Smooth muscle cell (in vitro differentiated cells): ENCODE measurements around the gene PNMT. TPM values are rescaled to one million over a fixed set of nuclear protein-coding genes. Genes with fewer than 3 reads are reported as not detected.

Experiments
- DNase-seq: peaks from one replicate; lab custom pipeline; 2025; ENCODE audit not compliant: unreplicated experiment; lab: John Stamatoyannopoulos, UW
- H2AFZ ChIP-seq: fragments of 200-600 bp; sonication (generic); 2 replicates; pipeline ENCODE4 v1.6.0; 2016; ENCODE audit warnings: antibody characterized with exemption, low read depth, mild to moderate bottlenecking
- H3F3A ChIP-seq: fragments of 200-600 bp; sonication (generic); 2 replicates; pipeline ENCODE4 v1.6.0; 2017; ENCODE audit warnings: antibody characterized with exemption, low read depth
- H3K27ac ChIP-seq: fragments of 200-600 bp; sonication (generic); 2 replicates; pipeline ENCODE4 v1.5.1; 2016; ENCODE audit warnings: low read depth, mild to moderate bottlenecking
- H3K27me3 ChIP-seq: fragments of 200-600 bp; sonication (generic); 2 replicates; pipeline ENCODE4 v1.6.1; 2016; ENCODE audit warnings: low read depth, mild to moderate bottlenecking
- H3K36me3 ChIP-seq: fragments of 200-600 bp; sonication (generic); 2 replicates; pipeline ENCODE4 v1.5.1; 2016; ENCODE audit warnings: low read depth
- H3K4me1 ChIP-seq: fragments of 200-600 bp; sonication (generic); 2 replicates; pipeline ENCODE4 v1.5.1; 2016; ENCODE audit warnings: low read depth
- H3K4me2 ChIP-seq: fragments of 200-600 bp; sonication (generic); 2 replicates; pipeline ENCODE4 v1.6.0; 2016; ENCODE audit warnings: mild to moderate bottlenecking
- H3K4me3 ChIP-seq: fragments of 200-600 bp; sonication (generic); 2 replicates; pipeline ENCODE4 v1.5.1; 2016; ENCODE audit warnings: mild to moderate bottlenecking
- H3K79me2 ChIP-seq: fragments of 200-600 bp; sonication (generic); 2 replicates; pipeline ENCODE4 v1.6.0; 2016; ENCODE audit warnings: low read depth, mild to moderate bottlenecking
- H3K9ac ChIP-seq: fragments of 200-600 bp; sonication (generic); 2 replicates; pipeline ENCODE4 v1.6.0; 2016; ENCODE audit warnings: low read depth
- H3K9me3 ChIP-seq: fragments of 200-600 bp; sonication (generic); replicated peaks from 2 replicates; pipeline ENCODE4 v1.5.1; 2016; ENCODE audit warnings: low read depth
- H4K20me1 ChIP-seq: fragments of 200-600 bp; sonication (generic); 2 replicates; pipeline ENCODE4 v1.6.0; 2016; ENCODE audit warnings: low read depth
- WGBS: methylation state at CpG from one replicate; pipeline ENCODE4 v1.1.7; 2016; ENCODE audit warnings: low lambda C conversion rate; 5-methylcytosine and 5-hydroxymethylcytosine counted together
- polyA plus RNA-seq: library from polyadenylated mRNA; unstranded; fragments of >200 nt; fragmentation: Nextera tagmentation; extraction: Ambion mirVana; gene quantifications from 2 replicates; pipeline ENCODE4 v1.2.1, GENCODE V29; 2016
- total RNA-seq: library from RNA; depleted of rRNA; stranded (reverse); fragments of >200 nt; gene quantifications from 2 replicates; pipeline ENCODE4 v1.2.3, GENCODE V29; 2014
- TF ChIP-seq, protein P1 (sequence below): fragments of 200-600 bp; sonication (generic); IDR thresholded peaks from 2 replicates; pipeline ENCODE4 v1.5.1; 2017; ENCODE audit warnings: borderline replicate concordance, mild to moderate bottlenecking, antibody characterized with exemption; ENCODE audit not compliant: insufficient read depth, poor library complexity, severe bottlenecking

PNMT gene
- total and polyA plus RNA-seq, 2 experiments from 2014 or later, result 0.23 TPM; not detected in 1

DNA sequence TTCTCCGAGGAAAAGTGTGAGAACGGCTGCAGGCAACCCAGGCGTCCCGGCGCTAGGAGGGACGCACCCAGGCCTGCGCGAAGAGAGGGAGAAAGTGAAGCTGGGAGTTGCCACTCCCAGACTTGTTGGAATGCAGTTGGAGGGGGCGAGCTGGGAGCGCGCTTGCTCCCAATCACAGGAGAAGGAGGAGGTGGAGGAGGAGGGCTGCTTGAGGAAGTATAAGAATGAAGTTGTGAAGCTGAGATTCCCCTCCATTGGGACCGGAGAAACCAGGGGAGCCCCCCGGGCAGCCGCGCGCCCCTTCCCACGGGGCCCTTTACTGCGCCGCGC is 31.5 kb downstream of the PNMT start, which contains the start of gene ERBB2:
Gene ERBB2, plus strand, starts transcription at position 247 of the 330 bp plus-strand sequence. CDS start 175 bp downstream, outside the sequence.
- no peak within 1 kb of the TSS for H3K27ac ChIP-seq
- no peaks in the 10 kb centered on the region for H3K27me3 ChIP-seq
- peak within 1 kb of the TSS; percentile 91 for H3K4me3 ChIP-seq
- H4K20me1 ChIP-seq, result peaks cover 38% of the 10 kb centered on the region
- peaks cover 32% of the 10 kb centered on the region for H3K4me1 ChIP-seq
- DNase-seq, result peak; percentile 43
- H3K79me2 ChIP-seq, result peaks cover 34% of the 10 kb centered on the region
- no peaks in the 10 kb centered on the region for H3K9me3 ChIP-seq
- TF ChIP-seq, protein P1, sequence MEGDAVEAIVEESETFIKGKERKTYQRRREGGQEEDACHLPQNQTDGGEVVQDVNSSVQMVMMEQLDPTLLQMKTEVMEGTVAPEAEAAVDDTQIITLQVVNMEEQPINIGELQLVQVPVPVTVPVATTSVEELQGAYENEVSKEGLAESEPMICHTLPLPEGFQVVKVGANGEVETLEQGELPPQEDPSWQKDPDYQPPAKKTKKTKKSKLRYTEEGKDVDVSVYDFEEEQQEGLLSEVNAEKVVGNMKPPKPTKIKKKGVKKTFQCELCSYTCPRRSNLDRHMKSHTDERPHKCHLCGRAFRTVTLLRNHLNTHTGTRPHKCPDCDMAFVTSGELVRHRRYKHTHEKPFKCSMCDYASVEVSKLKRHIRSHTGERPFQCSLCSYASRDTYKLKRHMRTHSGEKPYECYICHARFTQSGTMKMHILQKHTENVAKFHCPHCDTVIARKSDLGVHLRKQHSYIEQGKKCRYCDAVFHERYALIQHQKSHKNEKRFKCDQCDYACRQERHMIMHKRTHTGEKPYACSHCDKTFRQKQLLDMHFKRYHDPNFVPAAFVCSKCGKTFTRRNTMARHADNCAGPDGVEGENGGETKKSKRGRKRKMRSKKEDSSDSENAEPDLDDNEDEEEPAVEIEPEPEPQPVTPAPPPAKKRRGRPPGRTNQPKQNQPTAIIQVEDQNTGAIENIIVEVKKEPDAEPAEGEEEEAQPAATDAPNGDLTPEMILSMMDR, result no peak
- 1% methylated on average over 16 of the region's 20 CpGs for WGBS
- no peaks in the 10 kb centered on the region for H3F3A ChIP-seq
- H3K4me2 ChIP-seq, result peak within 1 kb of the TSS; percentile 92
- no peaks in the 10 kb centered on the region for H3K36me3 ChIP-seq
- H2AFZ ChIP-seq, result peak within 1 kb of the TSS; percentile 90
- H3K9ac ChIP-seq, result peak within 1 kb of the TSS; percentile 72

DNA sequence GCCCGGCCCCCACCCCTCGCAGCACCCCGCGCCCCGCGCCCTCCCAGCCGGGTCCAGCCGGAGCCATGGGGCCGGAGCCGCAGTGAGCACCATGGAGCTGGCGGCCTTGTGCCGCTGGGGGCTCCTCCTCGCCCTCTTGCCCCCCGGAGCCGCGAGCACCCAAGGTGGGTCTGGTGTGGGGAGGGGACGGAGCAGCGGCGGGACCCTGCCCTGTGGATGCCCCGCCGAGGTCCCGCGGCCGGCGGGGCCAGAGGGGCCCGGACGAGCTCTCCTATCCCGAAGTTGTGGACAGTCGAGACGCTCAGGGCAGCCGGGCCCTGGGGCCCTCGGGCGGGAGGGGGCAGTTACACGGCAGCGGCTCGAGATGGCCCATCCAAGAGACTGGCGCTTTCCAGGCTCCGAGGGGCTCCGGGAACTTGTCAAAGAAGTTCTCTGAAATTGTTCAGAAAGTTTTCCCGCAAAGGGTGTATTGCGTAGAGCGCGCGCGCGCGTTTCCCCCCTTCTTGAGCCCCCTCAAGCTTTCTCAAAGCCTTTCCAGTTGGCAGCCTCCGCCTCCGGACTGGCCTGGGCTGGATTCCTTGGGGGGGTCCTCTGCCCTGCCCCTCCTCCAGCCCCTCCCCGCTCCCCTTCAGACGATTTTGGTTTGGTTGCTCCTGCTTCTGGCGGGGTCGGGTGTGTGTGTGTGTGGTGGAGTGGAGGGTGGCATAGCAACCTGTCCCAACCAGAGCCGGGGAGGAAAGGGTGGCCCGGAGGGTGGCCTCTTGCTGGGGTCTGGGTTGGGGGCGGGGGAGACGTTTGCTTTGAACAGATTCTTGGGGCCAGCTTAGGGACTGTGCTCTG is 32.1 kb downstream of the PNMT start:
- H3K9ac ChIP-seq, result peak overlapping the region; percentile 72
- H3K79me2 ChIP-seq, result peaks cover 34% of the 10 kb centered on the region
- peak overlapping the region; percentile 92 for H3K4me2 ChIP-seq
- peak overlapping the region; percentile 90 for H2AFZ ChIP-seq
- H3K4me3 ChIP-seq, result peak overlapping the region; percentile 91
- no peaks in the 10 kb centered on the region for H3K27me3 ChIP-seq
- peak; percentile 43 for DNase-seq
- WGBS, result under 1% methylated on average over 34 of the region's 57 CpGs
- no peak overlapping the region for H3K27ac ChIP-seq
- no peaks in the 10 kb centered on the region for H3K9me3 ChIP-seq
- H3K36me3 ChIP-seq, result no peaks in the 10 kb centered on the region
- peaks cover 44% of the 10 kb centered on the region for H4K20me1 ChIP-seq
- H3K4me1 ChIP-seq, result peaks cover 32% of the 10 kb centered on the region
- no peaks in the 10 kb centered on the region for H3F3A ChIP-seq
- TF ChIP-seq, protein P1, result no peak

DNA sequence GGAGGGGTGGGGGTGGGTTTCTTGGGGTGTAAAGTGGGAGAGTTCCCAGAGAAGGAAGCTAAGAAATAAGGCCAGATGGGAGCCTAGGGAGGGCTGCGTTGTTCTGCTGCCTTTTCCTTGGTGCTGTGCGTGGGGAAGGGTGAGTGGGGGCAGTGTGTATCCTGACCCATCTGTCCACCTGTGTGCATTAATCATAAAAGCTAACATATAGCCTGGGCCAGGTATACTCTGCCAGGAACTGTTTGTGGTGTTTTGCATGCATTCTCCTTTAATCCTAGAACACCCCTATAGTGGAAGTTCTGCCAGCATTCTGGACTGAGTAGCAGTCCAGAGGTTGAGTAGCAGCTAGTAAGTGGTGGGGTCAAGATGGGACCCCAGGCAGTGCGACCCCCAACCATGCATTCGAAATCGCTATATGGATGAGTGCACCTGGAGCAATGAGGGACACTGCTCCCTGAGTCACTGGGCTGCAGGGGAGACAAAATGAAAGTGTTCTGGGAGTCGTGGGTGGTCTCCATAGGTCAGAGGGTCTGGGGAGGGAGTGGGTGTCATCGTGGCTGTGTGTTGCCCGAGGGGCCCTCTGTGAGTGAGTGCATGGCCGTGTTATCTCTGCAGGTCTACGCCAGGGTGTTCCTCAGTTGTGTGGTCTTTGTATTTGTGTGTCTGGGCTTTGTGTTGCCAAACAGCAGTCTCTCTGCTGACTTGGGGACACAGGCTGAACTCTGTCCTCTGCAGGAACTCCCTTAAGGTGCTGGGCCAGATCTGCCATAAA is 32.9 kb downstream of the PNMT start:
- Histone ChIP-seq H2AFZ (no peak overlapping the region), H4K20me1 (peaks cover 52% of the 10 kb centered on the region), H3K79me2 (peaks cover 36% of the 10 kb centered on the region), H3F3A (no peaks in the 10 kb centered on the region), H3K9me3 (no peaks in the 10 kb centered on the region), H3K27me3 (no peaks in the 10 kb centered on the region), H3K4me2 (peak overlapping the region; percentile 92), H3K27ac (no peak overlapping the region), H3K36me3 (no peaks in the 10 kb centered on the region), H3K9ac (no peak overlapping the region), H3K4me3 (peak overlapping the region; percentile 91), H3K4me1 (peaks cover 27% of the 10 kb centered on the region)
- TF ChIP-seq, protein P1, result no peak
- WGBS, result 23% methylated on average over 10 of the region's 10 CpGs
- no peak for DNase-seq
